GM08714 (cell line): ENCODE measurements around the gene TTC4.

ENCODE experiments used
- H3K4me3 ChIP-seq: fragments of 200-500 bp; sonication (Bioruptor generic); 2 replicates; pipeline ENCODE4 v1.5.1; 2014; ENCODE audit warnings: mild to moderate bottlenecking, low read length, inconsistent platforms
- ZNF274 ChIP-seq: IDR thresholded peaks from 2 replicates; pipeline ENCODE4 v1.6.1; 2012; ENCODE audit warnings: mild to moderate bottlenecking, low read depth, low read length

The TTC4 gene

DNA sequence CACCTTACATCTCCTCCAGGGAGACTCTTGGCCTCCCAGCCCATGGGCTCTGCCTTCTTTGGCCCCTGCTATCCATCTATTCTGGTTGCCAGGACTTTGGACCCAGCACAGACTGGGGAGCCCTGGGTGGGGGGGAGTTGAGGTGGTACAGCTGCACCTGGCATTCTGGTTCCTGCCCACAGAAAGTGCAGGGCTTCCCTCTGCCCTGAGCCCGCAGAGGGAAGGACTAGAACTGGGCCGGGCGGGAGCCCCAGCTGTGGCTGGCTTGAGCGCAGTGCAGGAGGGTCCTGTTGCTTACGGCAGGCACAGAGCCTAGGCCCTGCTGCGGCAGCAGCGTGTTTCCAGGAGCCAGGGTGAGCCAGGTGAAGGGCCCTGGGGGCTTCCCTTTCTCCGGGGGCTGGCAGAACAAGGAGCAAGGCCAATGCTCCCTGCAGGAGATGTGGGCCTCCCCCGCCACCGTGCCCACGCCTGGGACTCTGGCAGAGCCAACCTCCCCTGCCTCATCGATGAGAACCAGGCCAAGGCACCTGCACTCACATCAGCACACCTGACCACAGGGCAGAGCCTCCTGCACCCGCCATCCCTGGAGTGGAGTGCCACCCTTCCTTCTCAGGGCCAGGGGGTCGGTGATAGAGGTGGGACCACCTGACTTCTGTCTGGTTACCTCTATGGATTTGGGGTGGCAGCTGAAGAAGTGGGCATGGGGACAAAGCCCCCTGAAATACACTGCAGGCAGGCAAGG lies 32.6 kb downstream of the TTC4 start:
- no peak overlapping the region for H3K4me3 ChIP-seq
- TF ChIP-seq ZNF274: no peak

DNA sequence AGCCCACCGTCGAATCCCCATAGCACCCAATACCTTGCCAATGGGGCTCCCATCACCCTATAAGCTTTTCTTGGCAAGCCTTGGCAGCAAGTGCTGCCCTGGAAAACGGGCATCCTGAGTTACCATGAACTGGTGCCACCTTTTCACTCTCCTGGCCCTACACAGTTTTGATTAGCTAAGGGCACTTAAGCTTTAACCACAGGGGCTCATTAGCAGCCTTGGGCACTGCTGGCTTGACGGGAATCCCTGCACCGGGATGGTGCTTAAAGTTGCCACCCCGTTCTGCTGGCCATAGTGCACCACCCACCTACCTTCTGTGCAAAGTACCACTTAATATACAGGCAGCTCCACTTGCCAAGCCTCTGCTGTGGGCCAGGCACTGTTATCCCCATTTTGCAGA lies 34.9 kb downstream of the TTC4 start:
- TF ChIP-seq ZNF274: no peak

DNA sequence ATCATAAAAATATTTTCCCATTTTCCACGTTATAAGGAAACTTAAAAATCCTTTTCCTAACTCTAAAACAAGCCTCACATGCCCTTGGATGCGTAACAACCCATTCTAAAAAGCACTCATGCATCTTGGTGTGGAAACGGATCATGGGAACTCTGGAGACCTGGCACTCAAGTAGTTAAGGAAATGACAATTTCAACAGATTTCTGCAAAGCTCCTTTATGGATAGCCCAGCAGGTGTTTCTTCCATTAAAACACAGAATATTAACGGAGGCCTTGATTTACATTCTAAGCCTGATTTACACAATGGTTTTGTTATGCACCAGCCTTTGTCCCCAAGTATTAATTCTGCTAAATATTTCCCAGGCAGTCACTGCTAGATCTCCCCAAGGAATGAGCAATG lies 35.8 kb downstream of the TTC4 start:
- no peak overlapping the region for H3K4me3 ChIP-seq
- TF ChIP-seq ZNF274: no peak

More for the DNA sequence above, 34.9 kb downstream of the TTC4 start:
- H3K4me3 ChIP-seq: no peak overlapping the region

DNA sequence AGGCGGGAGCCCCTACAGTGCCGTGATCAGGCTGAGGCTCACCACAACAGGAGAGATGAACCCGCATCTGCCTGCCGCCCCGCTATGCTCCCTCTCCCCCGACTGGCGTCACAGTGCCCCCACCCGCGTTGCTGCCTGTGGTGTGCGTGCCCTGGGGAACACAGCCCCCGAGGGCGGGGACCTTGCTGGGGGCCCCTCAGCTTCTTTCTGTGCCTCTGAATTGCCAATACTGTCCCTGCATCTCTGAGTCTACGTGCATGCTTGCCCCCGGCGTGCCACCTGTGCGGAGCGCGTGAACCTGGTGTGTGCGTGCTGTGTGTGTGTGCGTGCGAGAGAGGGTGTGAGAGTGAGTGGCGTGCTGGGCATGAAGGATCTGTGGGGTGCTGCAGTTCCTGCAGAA lies 38.4 kb downstream of the TTC4 start:
- no peak overlapping the region for H3K4me3 ChIP-seq
- TF ChIP-seq ZNF274: no peak

DNA sequence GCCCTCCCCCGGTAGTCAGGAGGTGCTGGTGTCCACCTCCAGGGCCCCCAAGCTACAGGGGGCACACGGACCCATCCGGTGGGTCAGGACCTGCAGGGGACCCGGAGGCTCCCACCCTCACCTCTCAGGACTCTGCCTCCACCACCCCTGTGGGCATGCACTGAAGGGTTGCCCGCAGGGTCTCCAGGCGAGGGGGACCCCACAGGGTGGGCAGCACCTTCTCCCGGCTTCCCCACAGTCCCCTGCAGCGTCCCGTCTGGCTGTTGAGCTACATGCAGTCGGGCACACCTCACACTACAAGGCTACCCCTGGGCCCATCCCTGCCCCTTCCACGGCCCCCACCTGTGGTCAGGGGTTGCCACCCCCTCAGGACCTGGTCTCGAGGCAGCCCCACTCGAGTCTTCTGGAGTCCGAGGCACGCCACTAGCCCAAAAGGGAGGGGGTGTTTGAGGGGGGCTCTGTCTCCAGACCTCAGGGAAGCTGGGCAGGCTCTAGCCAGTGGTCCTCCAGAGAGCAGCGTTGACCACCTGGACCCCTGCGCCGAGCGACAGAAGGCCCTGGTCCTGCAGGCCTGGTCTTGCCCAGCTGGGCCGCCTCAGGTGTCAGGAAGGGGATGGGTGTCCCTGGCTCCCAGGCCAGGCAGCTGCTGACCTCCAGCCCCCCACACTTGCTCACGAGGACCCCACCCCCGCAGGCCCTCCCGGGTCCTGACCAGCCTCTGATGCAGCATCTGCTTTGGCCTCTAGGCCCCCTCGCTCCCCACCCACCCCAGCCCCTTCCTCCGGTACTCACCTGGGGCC lies 39.0 kb downstream of the TTC4 start:
- H3K4me3 ChIP-seq: no peak overlapping the region
- TF ChIP-seq ZNF274: no peak

DNA sequence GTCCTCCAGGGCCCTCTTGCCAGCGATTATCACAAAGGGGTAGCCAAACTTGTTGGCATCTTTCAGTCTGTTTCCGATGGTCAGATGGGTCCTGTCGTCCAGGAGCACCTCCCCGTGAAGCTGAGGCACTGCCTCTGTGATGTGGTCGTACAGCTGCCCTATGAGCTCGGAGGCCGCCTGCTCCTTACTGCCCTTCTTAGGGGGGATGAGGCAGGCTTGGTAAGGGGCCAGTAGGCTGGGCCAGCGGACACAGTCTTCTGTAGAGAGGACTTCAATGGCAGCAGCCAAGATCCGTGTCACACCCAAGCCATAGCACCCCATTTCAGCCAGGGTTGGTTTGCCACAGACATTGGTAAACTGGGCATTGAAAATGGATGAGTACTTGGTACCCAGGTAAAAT lies 42.2 kb downstream of the TTC4 start:
- no peak overlapping the region for H3K4me3 ChIP-seq
- TF ChIP-seq ZNF274: no peak

DNA sequence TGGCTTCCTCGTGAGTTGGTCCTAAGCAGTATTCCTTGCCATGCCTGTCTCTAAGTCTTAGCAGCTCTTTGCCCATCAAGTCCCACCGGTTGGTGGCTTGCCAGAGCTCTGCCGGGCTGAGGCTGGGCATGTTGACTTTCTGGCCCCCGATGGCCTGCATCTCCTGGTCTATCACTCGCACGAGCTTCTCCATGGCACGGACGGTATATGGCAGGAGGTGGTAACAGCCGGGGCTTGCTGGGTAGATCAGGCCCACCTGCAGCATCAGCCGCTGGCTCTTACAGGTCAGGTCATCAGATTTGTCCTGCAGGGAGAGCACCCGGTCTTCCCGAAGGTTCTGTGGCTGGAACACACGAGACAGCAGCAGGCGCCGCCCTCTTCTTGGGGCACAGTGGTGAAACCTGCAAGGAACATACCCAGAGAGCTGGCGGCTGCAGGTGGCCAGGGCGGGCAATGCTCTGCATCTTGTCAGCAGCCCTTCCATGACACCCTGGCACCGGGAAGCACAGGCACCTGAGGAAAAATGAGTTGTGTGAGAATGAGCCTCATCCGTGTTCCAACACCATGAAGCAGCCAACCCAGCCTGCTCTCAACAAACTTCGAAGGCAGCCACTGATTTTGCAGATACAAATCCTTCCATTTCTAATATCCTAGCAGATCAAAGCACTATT lies 43.2 kb downstream of the TTC4 start:
- H3K4me3 ChIP-seq: no peak overlapping the region
- TF ChIP-seq ZNF274: no peak

DNA sequence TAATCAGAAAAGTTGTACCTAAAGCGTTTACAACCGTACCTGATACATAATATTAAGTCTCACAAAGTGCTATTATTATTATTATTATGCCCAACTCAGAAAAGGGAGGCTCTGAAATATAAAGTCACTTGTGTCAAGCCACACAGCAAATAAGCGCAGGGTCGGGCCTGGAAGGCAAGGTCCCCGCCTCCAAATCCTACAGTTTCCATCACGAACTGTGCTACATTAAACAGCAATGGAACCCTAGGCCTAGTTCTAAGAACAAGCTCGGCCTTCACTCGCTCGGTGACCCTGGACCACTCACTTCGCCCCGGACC lies 48.1 kb downstream of the TTC4 start:
- TF ChIP-seq ZNF274: no peak
- H3K4me3 ChIP-seq: peak overlapping the region; percentile 90

DNA sequence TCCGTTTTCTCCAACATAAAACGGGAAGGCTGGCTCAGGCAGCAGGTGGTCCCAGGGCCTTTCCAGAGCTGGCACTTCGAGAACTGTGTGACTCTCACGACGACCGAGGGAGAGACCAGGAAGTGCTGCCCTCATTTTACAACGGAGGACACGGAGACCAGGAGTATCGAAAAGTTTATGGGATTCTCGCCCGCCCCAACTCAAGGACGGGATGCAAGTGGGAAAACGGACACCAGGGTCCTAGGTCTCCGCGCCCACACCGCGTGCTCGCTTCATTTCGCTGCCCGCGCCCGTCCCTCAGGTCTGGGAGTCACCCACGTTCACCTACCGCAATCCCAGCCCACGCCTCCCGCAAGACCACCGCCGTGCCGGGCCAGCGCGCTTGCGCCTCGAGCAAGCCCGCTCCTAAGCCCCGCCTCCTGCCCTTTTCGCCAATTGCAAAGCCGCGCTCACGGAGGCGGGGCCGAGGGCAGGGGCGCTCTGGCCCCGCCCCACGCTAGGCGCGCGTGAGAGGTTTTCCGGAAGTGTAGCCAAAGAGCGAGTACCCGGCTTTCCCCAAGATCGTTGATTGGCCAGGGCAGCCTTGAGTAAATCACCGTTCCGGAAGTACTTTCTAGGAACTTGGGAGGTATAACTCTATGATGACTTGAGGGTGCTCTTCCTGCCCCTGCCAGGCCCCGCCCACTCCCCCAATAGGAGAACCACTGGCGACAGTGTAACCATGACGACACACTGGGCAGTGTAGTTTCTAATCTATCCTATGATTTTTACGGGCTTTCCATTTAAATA lies 48.7 kb downstream of the TTC4 start, which contains the start of gene PARS2:
Gene PARS2 (minus strand): TSS at position 391 of the 789 bp plus-strand sequence. CDS start 5,362 bp downstream, outside the sequence.
- no peak for TF ChIP-seq ZNF274
- H3K4me3 ChIP-seq: peak within 1 kb of the TSS; percentile 90

DNA sequence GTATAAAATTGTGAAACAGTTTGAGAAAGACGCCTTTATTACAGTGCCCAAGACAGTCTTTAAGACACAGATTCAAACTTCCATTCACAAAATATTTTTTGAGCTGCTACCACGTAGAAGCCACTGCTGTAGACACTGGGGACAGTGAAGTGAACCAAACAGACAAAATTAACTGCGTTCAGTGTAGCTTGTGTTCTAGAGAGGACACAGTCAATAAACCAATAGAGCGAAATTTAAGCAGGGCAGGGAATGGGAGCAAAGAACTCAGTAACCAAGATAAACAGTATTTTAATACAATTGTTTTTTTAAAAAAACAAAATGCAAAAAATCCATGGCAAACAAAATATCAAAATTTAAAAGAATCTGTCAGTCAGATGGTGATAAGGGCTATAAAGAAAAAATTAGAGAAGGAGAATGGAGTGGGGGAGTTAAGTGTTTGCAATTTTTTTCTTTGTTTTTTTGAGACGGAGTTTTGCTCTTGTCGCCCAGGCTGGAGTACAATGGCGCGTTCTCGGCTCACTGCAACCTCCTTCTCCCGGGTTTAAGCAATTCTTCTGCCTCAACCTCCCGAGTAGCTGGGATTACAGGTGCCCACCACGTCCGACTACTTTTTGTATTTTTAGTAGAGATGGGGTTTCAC lies 49.4 kb downstream of the TTC4 start:
- TF ChIP-seq ZNF274: no peak
- H3K4me3 ChIP-seq: peak overlapping the region; percentile 47; the same call in 1 of the 2 replicates

DNA sequence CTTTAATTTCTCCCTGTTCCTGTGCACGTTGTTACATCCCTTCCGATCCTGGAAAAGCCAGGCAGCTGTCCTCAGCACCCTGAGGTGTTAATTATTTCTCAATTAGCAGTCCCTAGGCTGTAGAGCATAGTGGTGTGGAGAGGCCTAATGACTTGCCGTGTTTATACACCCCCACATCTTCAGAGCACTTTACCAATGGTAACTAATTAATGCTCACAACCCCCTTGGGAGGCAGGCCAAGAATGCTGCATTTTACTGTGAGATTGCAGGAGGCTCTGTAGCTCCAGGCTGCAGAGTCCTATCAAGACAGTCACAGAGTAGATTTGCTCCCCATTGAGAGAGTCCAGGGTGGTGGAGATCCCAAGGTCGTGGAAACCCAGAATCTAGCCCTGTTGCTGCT lies 51.1 kb downstream of the TTC4 start:
- no peak for TF ChIP-seq ZNF274
- no peak overlapping the region for H3K4me3 ChIP-seq

DNA sequence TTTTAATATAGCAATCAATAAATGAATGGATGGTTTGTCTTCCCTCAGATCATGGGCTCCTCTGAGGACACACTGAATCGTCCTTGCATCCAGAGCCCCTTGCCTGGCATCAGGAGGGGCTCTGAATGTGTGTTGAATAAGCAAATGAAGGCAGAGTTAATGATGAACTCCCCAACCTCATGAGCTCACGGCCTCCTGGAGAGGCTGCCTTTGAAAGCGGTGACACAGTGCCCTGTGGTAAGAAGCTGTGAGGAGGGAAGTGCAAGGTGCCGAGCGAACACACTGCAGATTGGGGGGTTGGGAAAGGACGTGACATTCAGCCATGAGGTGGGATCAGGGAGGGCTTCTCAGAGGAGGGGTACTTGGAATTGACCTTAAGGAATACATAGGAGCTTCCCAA lies 51.9 kb downstream of the TTC4 start:
- no peak for TF ChIP-seq ZNF274
- H3K4me3 ChIP-seq: no peak overlapping the region

DNA sequence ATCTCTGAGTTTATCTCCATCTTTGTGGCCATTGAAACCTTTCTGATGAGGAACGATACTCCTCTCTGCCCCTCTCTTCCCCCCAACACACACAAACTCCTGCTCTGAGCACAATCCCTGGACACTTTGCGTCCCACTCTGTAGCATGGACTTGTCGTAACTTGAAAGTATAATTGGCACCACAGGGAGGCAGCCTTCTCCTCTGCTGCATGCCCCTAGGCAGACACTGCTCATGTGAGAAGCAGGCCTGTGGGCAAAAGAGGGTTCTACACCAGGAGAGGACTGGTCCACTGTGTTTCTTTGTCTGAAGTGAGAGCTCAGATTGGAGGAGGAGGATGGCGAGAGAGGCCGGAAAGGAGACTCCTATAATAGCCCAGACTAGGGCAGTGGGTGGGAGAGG lies 52.4 kb downstream of the TTC4 start:
- TF ChIP-seq ZNF274: no peak
- no peak overlapping the region for H3K4me3 ChIP-seq

DNA sequence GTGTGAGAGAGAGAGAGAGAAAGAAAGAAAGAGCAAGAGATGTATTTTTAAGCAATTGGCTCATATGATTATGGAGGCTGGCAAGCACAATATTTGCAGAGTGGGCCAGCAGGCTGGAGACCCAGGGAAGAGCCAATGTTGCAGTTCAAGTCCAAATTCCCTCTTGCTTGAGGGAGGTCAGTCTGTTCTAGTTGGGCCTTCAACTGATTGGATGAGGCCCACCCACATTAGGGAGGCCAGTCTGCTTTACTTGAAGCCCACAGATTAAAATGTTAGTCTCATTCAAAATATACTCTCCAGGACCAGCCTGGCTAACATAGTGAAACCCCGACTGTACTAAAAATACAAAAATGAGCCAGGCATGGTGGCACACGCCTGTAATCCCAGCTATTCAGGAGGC lies 57.3 kb downstream of the TTC4 start:
- TF ChIP-seq ZNF274: no peak

More for the DNA sequence above, 57.3 kb downstream of the TTC4 start:
- no peak overlapping the region for H3K4me3 ChIP-seq
